ENCODE results near the gene PCBP3. TPM values are rescaled to one million over a fixed set of nuclear protein-coding genes. Genes with fewer than 3 reads are reported as not detected.

The PCBP3 gene
- total RNA-seq, 1 experiment from 2014 or later: 10.9 TPM

DNA sequence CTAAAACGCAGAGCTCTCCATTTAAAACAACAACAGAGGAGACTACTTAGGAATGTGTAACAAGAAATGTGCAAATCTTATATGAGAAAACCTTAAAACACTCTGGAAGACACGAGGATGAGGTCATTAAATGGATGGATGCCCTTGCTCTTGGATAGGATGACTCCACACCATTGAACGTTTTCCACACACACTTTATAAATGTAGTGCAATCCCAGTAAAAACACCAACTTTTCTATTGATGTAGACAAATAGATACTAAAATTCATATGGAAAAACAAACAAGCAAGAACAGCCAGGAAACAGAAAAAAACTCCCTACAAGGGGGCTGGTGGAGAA lies 319.7 kb downstream of the PCBP3 start:
- H3K18ac ChIP-seq (ENCODE audit: insufficient read length, low read depth, low read length): no peak overlapping the region
- no peak overlapping the region for H2BK20ac ChIP-seq (ENCODE audit: low read depth, low read length, poor library complexity, severe bottlenecking)
- H4K5ac ChIP-seq (ENCODE audit: insufficient read length, low read depth, low read length): no peak overlapping the region
- no peak for DNase-seq
- H3K27ac ChIP-seq (ENCODE audit: insufficient read length, low read depth, low read length): no peak overlapping the region
- no peak overlapping the region for H2AK5ac ChIP-seq (ENCODE audit: insufficient read length, low read length)
- H2BK15ac ChIP-seq (ENCODE audit: low read depth, low read length): no peak overlapping the region
- H3K56ac ChIP-seq (ENCODE audit: insufficient read length, low read depth, low read length): no peak overlapping the region
- no peak overlapping the region for H3K4ac ChIP-seq (ENCODE audit: low read depth, low read length)
- Mint-ChIP-seq H3K4me3 (no peak overlapping the region), H3K27me3 (ENCODE audit: low read depth) (peaks cover 41% of the 10 kb centered on the region), H3K4me1 (peaks cover 0 to 2% of the 10 kb centered on the region in 2 experiments; a peak in 1 of 4 replicates), H3K36me3 (ENCODE audit: insufficient read depth in 1 of 3, low read depth in 3 of 3) (peaks cover 25 to 50% (median 50%) of the 10 kb centered on the region in 3 experiments), H3K27ac (no peak overlapping the region), H3K9me3 (peaks cover 61 to 62% of the 10 kb centered on the region in 2 experiments)
- no peak overlapping the region for H4K91ac ChIP-seq (ENCODE audit: insufficient read length, low read depth, low read length)
- H2BK12ac ChIP-seq (ENCODE audit: insufficient read length, low read depth, low read length): no peak overlapping the region
- no peaks in the 10 kb centered on the region for H3K4me1 ChIP-seq (ENCODE audit: insufficient read depth, low read length)
- no CpG with 5 or more reads among the region's 3 CpGs for WGBS (ENCODE audit: extremely low coverage, insufficient read length, low lambda C conversion rate)
- H3K27me3 ChIP-seq (ENCODE audit: insufficient read depth, low read length): no peaks in the 10 kb centered on the region
- H3K79me1 ChIP-seq (ENCODE audit: insufficient read depth, low read depth, low read length, poor library complexity, severe bottlenecking): no peaks in the 10 kb centered on the region
- H3K79me2 ChIP-seq (ENCODE audit: insufficient read depth, low read length): no peaks in the 10 kb centered on the region
- H4K8ac ChIP-seq (replicated peaks; ENCODE audit: insufficient read length, low read depth, low read length): no peak overlapping the region
- no peak overlapping the region for H2AFZ ChIP-seq (ENCODE audit: low read length)
- no peak overlapping the region for H3K4me2 ChIP-seq (ENCODE audit: insufficient read depth, insufficient read length, low read length)
- TF ChIP-seq, protein P1, sequence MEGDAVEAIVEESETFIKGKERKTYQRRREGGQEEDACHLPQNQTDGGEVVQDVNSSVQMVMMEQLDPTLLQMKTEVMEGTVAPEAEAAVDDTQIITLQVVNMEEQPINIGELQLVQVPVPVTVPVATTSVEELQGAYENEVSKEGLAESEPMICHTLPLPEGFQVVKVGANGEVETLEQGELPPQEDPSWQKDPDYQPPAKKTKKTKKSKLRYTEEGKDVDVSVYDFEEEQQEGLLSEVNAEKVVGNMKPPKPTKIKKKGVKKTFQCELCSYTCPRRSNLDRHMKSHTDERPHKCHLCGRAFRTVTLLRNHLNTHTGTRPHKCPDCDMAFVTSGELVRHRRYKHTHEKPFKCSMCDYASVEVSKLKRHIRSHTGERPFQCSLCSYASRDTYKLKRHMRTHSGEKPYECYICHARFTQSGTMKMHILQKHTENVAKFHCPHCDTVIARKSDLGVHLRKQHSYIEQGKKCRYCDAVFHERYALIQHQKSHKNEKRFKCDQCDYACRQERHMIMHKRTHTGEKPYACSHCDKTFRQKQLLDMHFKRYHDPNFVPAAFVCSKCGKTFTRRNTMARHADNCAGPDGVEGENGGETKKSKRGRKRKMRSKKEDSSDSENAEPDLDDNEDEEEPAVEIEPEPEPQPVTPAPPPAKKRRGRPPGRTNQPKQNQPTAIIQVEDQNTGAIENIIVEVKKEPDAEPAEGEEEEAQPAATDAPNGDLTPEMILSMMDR (conservative IDR thresholded peaks at IDR 0.05): no peak
- no peaks in the 10 kb centered on the region for H4K20me1 ChIP-seq (ENCODE audit: control insufficient read depth, insufficient read depth, insufficient read length)
- no peak overlapping the region for H2BK120ac ChIP-seq (ENCODE audit: low read depth, low read length, poor library complexity, severe bottlenecking)
- H3K23ac ChIP-seq (ENCODE audit: insufficient read length, low read depth, low read length): no peak overlapping the region
- no peaks in the 10 kb centered on the region for H3K23me2 ChIP-seq (ENCODE audit: insufficient read length, low read depth, low read length, poor library complexity, severe bottlenecking)
- H2BK5ac ChIP-seq (ENCODE audit: insufficient read length, low read length): no peak overlapping the region
- H3K14ac ChIP-seq (ENCODE audit: insufficient read depth, low read length): no peak overlapping the region
- H3T11ph ChIP-seq (ENCODE audit: low read length): no peak overlapping the region
- H3K9ac ChIP-seq (ENCODE audit: extremely low read depth, insufficient read length, low read length): no peak overlapping the region
- H3K9me3 ChIP-seq (ENCODE audit: control insufficient read depth, low read depth, low read length): peaks cover 17% of the 10 kb centered on the region
